H9 (cell line): ENCODE data around the gene RABGAP1L. TPM values are rescaled to one million over a fixed set of nuclear protein-coding genes. Genes with fewer than 3 reads are reported as not detected.

Experiments
- DNase-seq: peaks from one replicate; pipeline ENCODE4 v3.0.0-alpha.2; 2017
- H2AFZ ChIP-seq: one replicate; pipeline ENCODE4 v1.6.1; 2013; ENCODE audit warnings: mild to moderate bottlenecking, low read length, control low read depth, moderate library complexity
- H2AK5ac ChIP-seq: 2 replicates; pipeline ENCODE4 v1.6.1; 2013; ENCODE audit warnings: low read length, control low read depth, mixed read lengths; ENCODE audit not compliant: insufficient read length
- H2BK120ac ChIP-seq: one replicate; pipeline ENCODE4 v1.6.1; 2013; ENCODE audit warnings: low read depth, mild to moderate bottlenecking, low read length, control low read depth, inconsistent platforms; ENCODE audit not compliant: poor library complexity, severe bottlenecking
- H2BK12ac ChIP-seq: 2 replicates; pipeline ENCODE4 v1.6.1; 2013; ENCODE audit warnings: low read length, control low read depth, mixed read lengths, low read depth; ENCODE audit not compliant: insufficient read length
- H2BK15ac ChIP-seq: 2 replicates; pipeline ENCODE4 v1.6.1; 2013; ENCODE audit warnings: low read depth, low read length, control low read depth
- H2BK20ac ChIP-seq: one replicate; pipeline ENCODE4 v1.6.1; 2013; ENCODE audit warnings: low read depth, mild to moderate bottlenecking, low read length, control low read depth, inconsistent platforms; ENCODE audit not compliant: poor library complexity, severe bottlenecking
- H2BK5ac ChIP-seq: 2 replicates; pipeline ENCODE4 v1.6.1; 2013; ENCODE audit warnings: low read length, control low read depth, mixed read lengths; ENCODE audit not compliant: insufficient read length
- H3K14ac ChIP-seq: 2 replicates; pipeline ENCODE4 v1.6.1; 2013; ENCODE audit warnings: low read length, control low read depth; ENCODE audit not compliant: insufficient read depth
- H3K18ac ChIP-seq: 2 replicates; pipeline ENCODE4 v1.6.1; 2013; ENCODE audit warnings: low read depth, mild to moderate bottlenecking, mixed read lengths, low read length, control low read depth; ENCODE audit not compliant: insufficient read length
- H3K23ac ChIP-seq: 2 replicates; pipeline ENCODE4 v1.6.1; 2013; ENCODE audit warnings: low read length, control low read depth, mixed read lengths, low read depth; ENCODE audit not compliant: insufficient read length
- H3K23me2 ChIP-seq: 2 replicates; pipeline ENCODE4 v1.6.1; 2013; ENCODE audit warnings: low read depth, mild to moderate bottlenecking, mixed read lengths, low read length, control low read depth; ENCODE audit not compliant: insufficient read length, poor library complexity, severe bottlenecking
- H3K27ac ChIP-seq: 2 replicates; pipeline ENCODE4 v1.5.1; 2013; ENCODE audit warnings: low read length, control low read depth, mixed read lengths, low read depth; ENCODE audit not compliant: insufficient read length
- H3K27me3 ChIP-seq: 2 replicates; pipeline ENCODE4 v1.6.1; 2013; ENCODE audit warnings: low read length, control low read depth, inconsistent platforms; ENCODE audit not compliant: insufficient read depth
- H3K4ac ChIP-seq: 2 replicates; pipeline ENCODE4 v1.6.1; 2013; ENCODE audit warnings: low read depth, mild to moderate bottlenecking, control low read depth, inconsistent platforms, low read length, moderate library complexity
- H3K4me1 ChIP-seq: 2 replicates; pipeline ENCODE4 v1.6.1; 2013; ENCODE audit warnings: low read length, control low read depth, inconsistent platforms; ENCODE audit not compliant: insufficient read depth
- H3K4me2 ChIP-seq: 2 replicates; pipeline ENCODE4 v1.6.1; 2013; ENCODE audit warnings: low read length, control low read depth, mixed read lengths; ENCODE audit not compliant: insufficient read length, insufficient read depth
- H3K56ac ChIP-seq: 2 replicates; pipeline ENCODE4 v1.6.1; 2013; ENCODE audit warnings: low read depth, mild to moderate bottlenecking, mixed read lengths, low read length, control low read depth; ENCODE audit not compliant: insufficient read length
- H3K79me1 ChIP-seq: 2 replicates; pipeline ENCODE4 v1.6.1; 2013; ENCODE audit warnings: low read depth, mild to moderate bottlenecking, moderate library complexity, low read length, control low read depth, inconsistent platforms; ENCODE audit not compliant: insufficient read depth, poor library complexity, severe bottlenecking
- H3K79me2 ChIP-seq: 2 replicates; pipeline ENCODE4 v1.6.1; 2013; ENCODE audit warnings: low read length, control low read depth, inconsistent platforms; ENCODE audit not compliant: insufficient read depth
- H3K9ac ChIP-seq: 2 replicates; pipeline ENCODE4 v1.6.1; 2013; ENCODE audit warnings: low read length, control low read depth, mixed read lengths; ENCODE audit not compliant: insufficient read length; ENCODE audit errors: extremely low read depth
- H3K9me3 ChIP-seq: one replicate; pipeline ENCODE4 v1.6.1; 2013; ENCODE audit warnings: low read depth, low read length, inconsistent platforms; ENCODE audit not compliant: control insufficient read depth
- H3T11ph ChIP-seq: one replicate; pipeline ENCODE4 v1.6.1; 2013; ENCODE audit warnings: mild to moderate bottlenecking, low read length, control low read depth, inconsistent platforms
- H4K20me1 ChIP-seq: one replicate; pipeline ENCODE4 v1.6.1; 2013; ENCODE audit not compliant: control insufficient read depth, insufficient read length, insufficient read depth
- H4K5ac ChIP-seq: 2 replicates; pipeline ENCODE4 v1.6.1; 2013; ENCODE audit warnings: low read depth, mild to moderate bottlenecking, mixed read lengths, low read length, control low read depth; ENCODE audit not compliant: insufficient read length
- H4K8ac ChIP-seq: replicated peaks from 2 replicates; pipeline ENCODE4 v1.6.1; 2013; ENCODE audit warnings: low read length, control low read depth, mixed read lengths, low read depth; ENCODE audit not compliant: insufficient read length
- H4K91ac ChIP-seq: 2 replicates; pipeline ENCODE4 v1.6.1; 2013; ENCODE audit warnings: low read depth, mild to moderate bottlenecking, moderate library complexity, mixed read lengths, low read length, control low read depth; ENCODE audit not compliant: insufficient read length
- H3K27ac Mint-ChIP-seq, 3 experiments: 2 replicates in 2 of 3; 3 replicates in 1 of 3; pipeline ENCODE4 v1.8.0; 2020 to 2021; ENCODE audit warnings: mixed read lengths in 3 of 3, mild to moderate bottlenecking in 1 of 3, moderate library complexity in 1 of 3
- H3K27me3 Mint-ChIP-seq: 2 replicates; pipeline ENCODE4 v1.8.0; 2021; ENCODE audit warnings: low read depth, mild to moderate bottlenecking, moderate library complexity, mixed read lengths
- H3K36me3 Mint-ChIP-seq, 3 experiments: 2 replicates in 2 of 3; 3 replicates in 1 of 3; pipeline ENCODE4 v1.8.0; 2020 to 2021; ENCODE audit warnings: low read depth in 3 of 3, mixed read lengths in 3 of 3; ENCODE audit not compliant: insufficient read depth in 1 of 3
- H3K4me1 Mint-ChIP-seq, 2 experiments: 2 replicates each; pipeline ENCODE4 v1.8.0; 2020; ENCODE audit warnings: mixed read lengths in 2 of 2
- H3K4me3 Mint-ChIP-seq, 2 experiments: 2 replicates in 1 of 2; 3 replicates in 1 of 2; pipeline ENCODE4 v1.8.0; 2020 to 2021; ENCODE audit warnings: mild to moderate bottlenecking in 2 of 2, mixed read lengths in 2 of 2, moderate library complexity in 1 of 2
- H3K9me3 Mint-ChIP-seq, 2 experiments: 2 replicates in 1 of 2; 3 replicates in 1 of 2; pipeline ENCODE4 v1.8.0; 2020; ENCODE audit warnings: mild to moderate bottlenecking in 2 of 2, mixed read lengths in 2 of 2, moderate library complexity in 1 of 2
- CTCF ChIP-seq: fragments of 200-600 bp; sonication (generic); conservative IDR thresholded peaks from 3 replicates; pipeline ENCODE4 v1.8.0; 2021; ENCODE audit warnings: antibody characterized with exemption, mild to moderate bottlenecking
- WGBS: extraction: QIAGEN DNeasy Blood & Tissue Kit; methylation state at CpG from one replicate; pipeline ENCODE4 v1.1.7; 2013; ENCODE audit warnings: missing lambda C conversion rate, low lambda C conversion rate, mixed read lengths; ENCODE audit not compliant: insufficient read length; ENCODE audit errors: extremely low coverage; 5-methylcytosine and 5-hydroxymethylcytosine counted together
- total RNA-seq: library from RNA; stranded (reverse); gene quantifications from 2 replicates; pipeline ENCODE4 v1.2.1, GENCODE V29; 2021

Gene RABGAP1L
- total RNA-seq, 1 experiment from 2014 or later, result 147 TPM

DNA sequence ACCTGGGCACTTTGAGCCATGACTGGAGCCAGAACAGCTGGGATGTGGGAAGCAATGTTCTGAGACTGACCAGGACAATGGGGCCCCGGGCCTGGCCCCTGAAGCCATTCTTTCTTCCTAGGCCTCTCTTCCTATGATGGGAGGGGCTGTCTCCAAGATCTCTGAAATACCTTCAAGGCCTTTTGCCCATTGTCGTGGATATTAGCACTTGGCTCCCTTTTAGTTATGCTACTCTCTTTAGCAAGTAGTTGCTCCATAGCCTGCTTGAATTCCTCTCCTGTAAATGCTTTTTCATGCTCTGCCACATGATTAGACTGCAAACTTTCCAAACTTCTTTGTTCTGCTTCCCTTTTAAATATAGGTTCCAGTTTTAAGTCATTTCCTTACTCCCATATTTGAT is 577.5 kb downstream of the RABGAP1L start:
- no peak overlapping the region; a peak in 1 of 7 replicates for H3K27ac Mint-ChIP-seq
- Histone ChIP-seq H3K14ac (no peak overlapping the region), H3T11ph (no peak overlapping the region), H2BK12ac (no peak overlapping the region), H2AFZ (no peak overlapping the region), H3K9ac (no peak overlapping the region), H2BK120ac (no peak overlapping the region), H3K79me2 (no peaks in the 10 kb centered on the region), H3K27me3 (no peaks in the 10 kb centered on the region), H3K9me3 (no peaks in the 10 kb centered on the region), H4K8ac (no peak overlapping the region), H4K20me1 (no peaks in the 10 kb centered on the region), H2BK15ac (no peak overlapping the region), H2AK5ac (no peak overlapping the region), H3K4me2 (no peak overlapping the region), H4K91ac (no peak overlapping the region), H3K23me2 (no peaks in the 10 kb centered on the region), H4K5ac (no peak overlapping the region), H3K79me1 (no peaks in the 10 kb centered on the region), H3K18ac (no peak overlapping the region), H3K23ac (no peak overlapping the region), H2BK20ac (no peak overlapping the region), H3K4ac (no peak overlapping the region), H2BK5ac (no peak overlapping the region), H3K56ac (no peak overlapping the region), H3K4me1 (no peaks in the 10 kb centered on the region), H3K27ac (no peak overlapping the region)
- H3K4me1 Mint-ChIP-seq, result peaks cover 14 to 20% of the 10 kb centered on the region in 2 experiments
- no peaks in the 10 kb centered on the region for H3K27me3 Mint-ChIP-seq
- no CpG with 5 or more reads among the region's 2 CpGs for WGBS
- H3K4me3 Mint-ChIP-seq, result no peak overlapping the region
- TF ChIP-seq CTCF, result no peak
- peaks cover 0 to 6% of the 10 kb centered on the region in 2 experiments; a peak in 4 of 5 replicates for H3K9me3 Mint-ChIP-seq
- peaks cover 5 to 16% (median 7%) of the 10 kb centered on the region in 3 experiments for H3K36me3 Mint-ChIP-seq
- peak; percentile 31 for DNase-seq
